Transverse colon (tissue), 4 donors: ENCODE data around the gene BASP1. TPM values are rescaled to one million over a fixed set of nuclear protein-coding genes. Genes with fewer than 3 reads are reported as not detected.
A peak's percentile ranks its signal among the peaks of the same experiment; 100 is the strongest.

ENCODE experiments used
- DNase-seq: peaks from one replicate; pipeline ENCODE4 v3.0.0-alpha.2; 2019
- H3K27ac ChIP-seq, 4 donors: fragments of 200-600 bp; sonication (generic); 2 replicates each; pipeline ENCODE4 v1.5.1; 2016 to 2018; ENCODE audit warnings: inconsistent platforms in 4 of 4
- H3K27me3 ChIP-seq: fragments of 200-600 bp; sonication (generic); 2 replicates; pipeline ENCODE4 v1.5.1; 2017; ENCODE audit warnings: inconsistent platforms
- H3K36me3 ChIP-seq, 4 donors: fragments of 200-600 bp; sonication (generic); 2 replicates each; pipeline ENCODE4 v1.5.1; 2017 to 2019; ENCODE audit warnings: inconsistent platforms in 4 of 4
- H3K4me1 ChIP-seq, 4 donors: fragments of 200-600 bp; sonication (generic); 2 replicates each; pipeline ENCODE4 v1.5.1; 2017 to 2020; ENCODE audit warnings: inconsistent platforms in 4 of 4
- H3K4me3 ChIP-seq, 4 donors: fragments of 200-600 bp; sonication (generic); 1 replicate in 1 of 4; 2 replicates in 3 of 4; pipeline versions ENCODE4 v1.5.1 to v1.6.1; 2017 to 2019; ENCODE audit warnings: inconsistent platforms in 4 of 4
- H3K9me3 ChIP-seq, 2 donors: fragments of 200-600 bp; sonication (generic); 2 replicates each; pipeline ENCODE4 v1.5.1; 2017 to 2019; ENCODE audit warnings: inconsistent platforms in 2 of 2
- CTCF ChIP-seq, 5 experiments: fragments of 200-600 bp in 3 of 5; fragments of 450-650 bp in 2 of 5; sonication (generic) in 3 of 5; IDR thresholded peaks; 1 replicate in 2 of 5; 2 replicates in 3 of 5; pipeline ENCODE4 v1.5.1; 2016 to 2017; ENCODE audit warnings: antibody characterized with exemption in 5 of 5, inconsistent platforms in 3 of 5, mild to moderate bottlenecking in 2 of 5, moderate library complexity in 1 of 5
- EP300 ChIP-seq: sonication (generic); formaldehyde crosslinking; IDR thresholded peaks from one replicate; pipeline ENCODE4 v1.6.1; 2017; ENCODE audit warnings: antibody characterized with exemption, low read depth
- POLR2A ChIP-seq: fragments of 450-650 bp; IDR thresholded peaks from one replicate; pipeline ENCODE4 v1.6.1; 2016; ENCODE audit warnings: antibody characterized with exemption, mild to moderate bottlenecking, moderate library complexity
- POLR2AphosphoS5 ChIP-seq, 3 donors: sonication (generic); formaldehyde crosslinking; IDR thresholded peaks; one replicate each; pipeline ENCODE4 v1.6.1; 2016; ENCODE audit warnings: antibody characterized with exemption in 3 of 3
- WGBS, 2 donors: methylation state at CpG; one replicate each; pipeline ENCODE4 v1.1.5; 2018; ENCODE audit warnings: low coverage in 1 of 2; 5-methylcytosine and 5-hydroxymethylcytosine counted together
- in situ Hi-C, 4 donors: fragments of 200-750 bp; cut with MboI; loops; one replicate each; pipeline versions ENCODE4 v1.15.0 to v1.15.1; 2017; ENCODE audit warnings: low sequenced_read_pairs in 3 of 4, low pct_ligation_motif_present in 1 of 4, low pct_unique_long_range_greater_than_20kb in 1 of 4
- intact Hi-C: fragments of 100-400 bp; cut with DNase I; formaldehyde crosslinking; loops from one replicate; pipeline ENCODE4 v1.15.1; 2023; ENCODE audit warnings: low total_unique reads
- total RNA-seq, 4 donors: library from RNA; depleted of rRNA; stranded (reverse); fragments of >200 nt; gene quantifications; one replicate each; pipeline ENCODE4 v1.1.0, GENCODE V29; 2016

The BASP1 gene
- total RNA-seq, 4 donors from 2014 or later: 1.5 to 36.4 (median 9.2) TPM

- Histone ChIP-seq H3K4me1 (peaks cover 0 to 25% (median 20%) of the 10 kb centered on the region in 4 donors), H3K27me3 (peaks cover 38% of the 10 kb centered on the region), H3K27ac (peak overlapping the region in 2 of 4 donors; percentile 64 to 70), H3K4me3 (peak overlapping the region in 3 of 4 donors; percentile 50 to 64 (median 51)), H3K9me3 (no peaks in the 10 kb centered on the region), H3K36me3 (no peaks in the 10 kb centered on the region)
- in situ Hi-C loops: loop anchor here in 3 of 4 donors (10.0 kb wide), 3 partner anchors 1076 to 1096 kb away; no protein-coding TSS in a partner anchor
- TF ChIP-seq POLR2AphosphoS5 (IDR thresholded peaks at IDR 0.05): no peak
- no peak for TF ChIP-seq POLR2A
- no peak for TF ChIP-seq CTCF (IDR thresholded peaks at IDR 0.05)
- no peak for TF ChIP-seq EP300
- WGBS, 2 donors: 19 to 36% methylated on average over 8 to 20 of the region's 20 CpGs
- intact Hi-C loops: no loop called here
- no peak for DNase-seq
Measured at GRCh38 chr5:17219006-17219422, 1.6 kb downstream of the BASP1 start.

GRCh38 chr5:17219469-17219868 lies 2.0 kb downstream of the BASP1 start:
- 85 to 86% methylated on average over 12 of the region's 12 CpGs for WGBS, 2 donors
- Histone ChIP-seq H3K36me3 (no peaks in the 10 kb centered on the region), H3K4me3 (no peak overlapping the region), H3K9me3 (no peaks in the 10 kb centered on the region), H3K4me1 (peaks cover 0 to 25% (median 20%) of the 10 kb centered on the region in 4 donors), H3K27ac (no peak overlapping the region), H3K27me3 (peaks cover 36% of the 10 kb centered on the region)
- in situ Hi-C loops (loop anchor here in 3 of 4 donors (10.0 kb wide), 3 partner anchors 1075 to 1095 kb away; no protein-coding TSS in a partner anchor), intact Hi-C loops (no loop called here)
- no peak for DNase-seq
- TF ChIP-seq POLR2A (no peak), CTCF (IDR thresholded peaks at IDR 0.05) (no peak), EP300 (no peak), POLR2AphosphoS5 (IDR thresholded peaks at IDR 0.05) (no peak)

- intact Hi-C loops: no loop called here
- Histone ChIP-seq H3K4me1 (peaks cover 0 to 25% (median 20%) of the 10 kb centered on the region in 4 donors), H3K4me3 (no peak overlapping the region), H3K36me3 (no peaks in the 10 kb centered on the region), H3K27ac (no peak overlapping the region), H3K27me3 (peaks cover 36% of the 10 kb centered on the region), H3K9me3 (no peaks in the 10 kb centered on the region)
- no peak for DNase-seq
- in situ Hi-C loops: loop anchor here (10.0 kb wide), 4 partner anchors 1065 to 1095 kb away; no protein-coding TSS in a partner anchor
- no peak for TF ChIP-seq CTCF (IDR thresholded peaks at IDR 0.05)
- TF ChIP-seq EP300: no peak
- no peak for TF ChIP-seq POLR2A
- TF ChIP-seq POLR2AphosphoS5 (IDR thresholded peaks at IDR 0.05): no peak
- WGBS, 2 donors: 85 to 93% methylated on average over 6 of the region's 6 CpGs
Measured at GRCh38 chr5:17219992-17220391, 2.6 kb downstream of the BASP1 start.

GRCh38 chr5:17220469-17220868 lies 3.0 kb downstream of the BASP1 start:
- intact Hi-C loops: no loop called here
- no peak for DNase-seq
- Histone ChIP-seq H3K4me3 (no peak overlapping the region), H3K36me3 (no peaks in the 10 kb centered on the region), H3K4me1 (peaks cover 0 to 25% (median 20%) of the 10 kb centered on the region in 4 donors), H3K27ac (no peak overlapping the region), H3K9me3 (no peaks in the 10 kb centered on the region), H3K27me3 (peaks cover 36% of the 10 kb centered on the region)
- in situ Hi-C loops: loop anchor here in 1 of 4 donors (10.0 kb wide), 1 partner anchor 1064 kb away; no protein-coding TSS in a partner anchor
- TF ChIP-seq POLR2A: no peak
- no peak for TF ChIP-seq POLR2AphosphoS5 (IDR thresholded peaks at IDR 0.05)
- no peak for TF ChIP-seq CTCF (IDR thresholded peaks at IDR 0.05)
- WGBS, 2 donors: 83 to 97% methylated on average over 3 to 4 of the region's 4 CpGs
